HG02678 (cell line): Measurements from ENCODE around the gene CTBP2.
A peak's percentile ranks its signal among the peaks of the same experiment; 100 is the strongest.

Experiments used
- ATAC-seq: cut with Tn5 transposase; IDR thresholded peaks from one replicate; pipeline ENCODE4 v1.9.1; 2021; ENCODE audit warnings: mild to moderate bottlenecking, moderate library complexity; ENCODE audit not compliant: unreplicated experiment

The CTBP2 gene

GRCh38 chr10:124990671-124991625 lies 169.4 kb downstream of the CTBP2 start:
- no peak for ATAC-seq

- no peak for ATAC-seq
These were observed 170.8 kb downstream of the CTBP2 start for GRCh38 chr10:124989526-124989925.

GRCh38 chr10:124988753-124989152 lies 171.6 kb downstream of the CTBP2 start:
- ATAC-seq, result peak; percentile 63

- no peak for ATAC-seq
These were observed 172.6 kb downstream of the CTBP2 start for GRCh38 chr10:124987788-124988187.

GRCh38 chr10:124985162-124985561 lies 175.2 kb downstream of the CTBP2 start:
- ATAC-seq, result no peak

- no peak for ATAC-seq
These were observed 176.0 kb downstream of the CTBP2 start for GRCh38 chr10:124984376-124984775.

GRCh38 chr10:124983321-124983720 lies 177.0 kb downstream of the CTBP2 start:
- no peak for ATAC-seq

- no peak for ATAC-seq
These were observed 182.0 kb downstream of the CTBP2 start for GRCh38 chr10:124978376-124978725.

GRCh38 chr10:124977648-124978375 lies 182.6 kb downstream of the CTBP2 start:
- no peak for ATAC-seq

- no peak for ATAC-seq
These were observed 183.2 kb downstream of the CTBP2 start for GRCh38 chr10:124977161-124977560.

- peak; percentile 60 for ATAC-seq
These were observed 184.3 kb downstream of the CTBP2 start for GRCh38 chr10:124975977-124976514.

- ATAC-seq, result no peak
These were observed 186.2 kb downstream of the CTBP2 start for GRCh38 chr10:124974131-124974530.

GRCh38 chr10:124972637-124973036 lies 187.7 kb downstream of the CTBP2 start:
- no peak for ATAC-seq

GRCh38 chr10:124971276-124971675 lies 189.1 kb downstream of the CTBP2 start:
- peak; percentile 64 for ATAC-seq

- no peak for ATAC-seq
These were observed 193.1 kb downstream of the CTBP2 start for GRCh38 chr10:124967255-124967654.

GRCh38 chr10:124966008-124966407 lies 194.4 kb downstream of the CTBP2 start:
- no peak for ATAC-seq

GRCh38 chr10:124963866-124964720 lies 196.3 kb downstream of the CTBP2 start:
- no peak for ATAC-seq

- no peak for ATAC-seq
These were observed 197.9 kb downstream of the CTBP2 start for GRCh38 chr10:124962421-124962820.

GRCh38 chr10:124961248-124961570 lies 199.2 kb downstream of the CTBP2 start:
- ATAC-seq, result no peak

GRCh38 chr10:124959564-124959963 lies 200.8 kb downstream of the CTBP2 start:
- ATAC-seq, result no peak

GRCh38 chr10:124957404-124957947 lies 202.9 kb downstream of the CTBP2 start:
- ATAC-seq, result no peak
